Small intestine (tissue), 7 donors: Measurements from ENCODE around the gene FARS2. TPM values are rescaled to one million over a fixed set of nuclear protein-coding genes. Genes with fewer than 3 reads are reported as not detected.
A peak's percentile ranks its signal among the peaks of the same experiment; 100 is the strongest.

Experiments used
- DNase-seq, 2 donors: peaks; one replicate each; pipeline versions ENCODE4 v3.0.0 to v3.0.0-alpha.2; 2013
- FAIRE-seq: peaks from 2 replicates; lab custom pipeline; 2012; peaks lifted over from hg19 to GRCh38; lab: Jason Lieb, UNC
- H3K27ac ChIP-seq, 3 donors: one replicate each; pipeline ENCODE4 v1.5.1; 2013; ENCODE audit warnings: low read length in 2 of 3, mild to moderate bottlenecking in 2 of 3, control low read depth in 1 of 3, inconsistent platforms in 1 of 3, low read depth in 1 of 3, moderate library complexity in 1 of 3
- H3K27me3 ChIP-seq, 3 donors: one replicate each; pipeline ENCODE4 v1.6.1; 2013; ENCODE audit warnings: low read length in 3 of 3, inconsistent platforms in 1 of 3; ENCODE audit not compliant: control insufficient read depth in 3 of 3, insufficient read depth in 3 of 3
- H3K36me3 ChIP-seq, 3 donors: one replicate each; pipeline ENCODE4 v1.6.1; 2013; ENCODE audit warnings: low read length in 3 of 3, inconsistent platforms in 1 of 3, low read depth in 1 of 3, mild to moderate bottlenecking in 1 of 3, moderate library complexity in 1 of 3; ENCODE audit not compliant: control insufficient read depth in 3 of 3, insufficient read depth in 2 of 3
- H3K4me1 ChIP-seq, 3 donors: one replicate each; pipeline ENCODE4 v1.6.1; 2013; ENCODE audit warnings: low read length in 2 of 3, inconsistent platforms in 1 of 3, low read depth in 1 of 3, mild to moderate bottlenecking in 1 of 3, moderate library complexity in 1 of 3; ENCODE audit not compliant: control insufficient read depth in 3 of 3, insufficient read depth in 2 of 3
- H3K4me3 ChIP-seq, 3 donors: one replicate each; pipeline ENCODE4 v1.5.1; 2013; ENCODE audit warnings: low read length in 3 of 3, control low read depth in 1 of 3, inconsistent platforms in 1 of 3, low read depth in 1 of 3, mild to moderate bottlenecking in 1 of 3, moderate library complexity in 1 of 3
- H3K9me3 ChIP-seq, 2 donors: one replicate each; pipeline ENCODE4 v1.6.1; 2013; ENCODE audit warnings: low read depth in 1 of 2, low read length in 1 of 2; ENCODE audit not compliant: control insufficient read depth in 2 of 2, insufficient read depth in 1 of 2
- WGBS, 3 donors: extraction: QIAGEN DNeasy Blood & Tissue Kit; methylation state at CpG; one replicate each; pipeline ENCODE4 v1.1.7; 2013; 5-methylcytosine and 5-hydroxymethylcytosine counted together
- polyA plus RNA-seq, 4 donors: library from polyadenylated mRNA; stranded (reverse) in 3 of 4; unstranded in 1 of 4; fragments of 200-250 nt in 3 of 4; fragments of 120-200 nt in 1 of 4; gene quantifications; one replicate each; pipeline versions ENCODE4 v1.2.1 to v1.2.3, GENCODE V29; 2013
- donor health status: healthy with polysubstance abuse.
- donor health status: control.
- donor health status: control.
- donor health status: Bipolar disorder and iron deficiency.
- donor health status: healthy.

FARS2 gene
- polyA plus RNA-seq, 4 donors, result 6.0 to 16.6 (median 11.8) TPM

- H3K9me3 ChIP-seq, result no peaks in the 10 kb centered on the region
- DNase-seq (peak in 1 of 2 donors; percentile 27), FAIRE-seq (no peak)
- H3K4me1 ChIP-seq, result no peaks in the 10 kb centered on the region
- H3K36me3 ChIP-seq, result peaks cover 0 to 2% (median 0%) of the 10 kb centered on the region in 3 donors
- no peak overlapping the region for H3K27ac ChIP-seq
- no peaks in the 10 kb centered on the region for H3K27me3 ChIP-seq
- H3K4me3 ChIP-seq, result no peak overlapping the region
- 79 to 92% (median 81%) methylated on average over 1 of the region's 1 CpG for WGBS, 3 donors
Observed at GRCh38 chr6:5529733-5530132, 268.4 kb downstream of the FARS2 start.

GRCh38 chr6:5531161-5531560, 269.8 kb downstream of the FARS2 start:
- FAIRE-seq, result no peak
- 89 to 95% (median 94%) methylated on average over 4 of the region's 4 CpGs for WGBS, 3 donors

GRCh38 chr6:5531853-5532375, 270.6 kb downstream of the FARS2 start:
- no peak for FAIRE-seq

More at GRCh38 chr6:5531161-5531560, 269.8 kb downstream of the FARS2 start:
- Histone ChIP-seq H3K4me1 (no peaks in the 10 kb centered on the region), H3K9me3 (no peaks in the 10 kb centered on the region), H3K27ac (no peak overlapping the region), H3K36me3 (peaks cover 0 to 2% (median 0%) of the 10 kb centered on the region in 3 donors), H3K4me3 (no peak overlapping the region), H3K27me3 (no peaks in the 10 kb centered on the region)
- DNase-seq, result no peak

GRCh38 chr6:5532941-5533340, 271.6 kb downstream of the FARS2 start:
- FAIRE-seq, result no peak
- Histone ChIP-seq H3K27me3 (no peaks in the 10 kb centered on the region), H3K4me3 (no peak overlapping the region), H3K9me3 (no peaks in the 10 kb centered on the region), H3K4me1 (peaks cover 0 to 3% (median 0%) of the 10 kb centered on the region in 3 donors), H3K36me3 (peaks cover 0 to 2% (median 0%) of the 10 kb centered on the region in 3 donors), H3K27ac (no peak overlapping the region)
- 96 to 100% (median 99%) methylated on average over 3 of the region's 3 CpGs for WGBS, 3 donors
- no peak for DNase-seq

More at GRCh38 chr6:5531853-5532375, 270.6 kb downstream of the FARS2 start:
- Histone ChIP-seq H3K4me1 (no peaks in the 10 kb centered on the region), H3K9me3 (no peaks in the 10 kb centered on the region), H3K27me3 (no peaks in the 10 kb centered on the region), H3K27ac (no peak overlapping the region), H3K4me3 (no peak overlapping the region), H3K36me3 (peaks cover 0 to 2% (median 0%) of the 10 kb centered on the region in 3 donors)
- no peak for DNase-seq
- 76 to 88% (median 83%) methylated on average over 6 of the region's 6 CpGs for WGBS, 3 donors

- FAIRE-seq, result no peak
- Histone ChIP-seq H3K4me3 (no peak overlapping the region), H3K36me3 (peaks cover 0 to under 1% (median 0%) of the 10 kb centered on the region in 3 donors), H3K27ac (no peak overlapping the region), H3K9me3 (no peaks in the 10 kb centered on the region), H3K4me1 (peaks cover 0 to 6% (median 0%) of the 10 kb centered on the region in 3 donors), H3K27me3 (no peaks in the 10 kb centered on the region)
- 85 to 91% (median 88%) methylated on average over 9 of the region's 9 CpGs for WGBS, 3 donors
- no peak for DNase-seq
Observed at GRCh38 chr6:5534643-5535042, 273.3 kb downstream of the FARS2 start.

- Histone ChIP-seq H3K27ac (no peak overlapping the region), H3K4me3 (no peak overlapping the region), H3K36me3 (peaks cover 0 to 4% (median 0%) of the 10 kb centered on the region in 3 donors), H3K4me1 (peaks cover 0 to 6% (median 0%) of the 10 kb centered on the region in 3 donors), H3K27me3 (no peaks in the 10 kb centered on the region), H3K9me3 (no peaks in the 10 kb centered on the region)
- DNase-seq (no peak), FAIRE-seq (no peak)
- 92 to 100% (median 95%) methylated on average over 1 of the region's 1 CpG for whole genome bisulfite sequencing, 3 donors
Observed at GRCh38 chr6:5536644-5537043, 275.3 kb downstream of the FARS2 start.

GRCh38 chr6:5537132-5537531, 275.8 kb downstream of the FARS2 start:
- H3K4me1 ChIP-seq, result peaks cover 0 to 6% (median 0%) of the 10 kb centered on the region in 3 donors
- 97 to 98% (median 97%) methylated on average over 5 to 8 of the region's 8 CpGs for WGBS, 3 donors
- FAIRE-seq (no peak), DNase-seq (no peak)
- H3K4me3 ChIP-seq, result no peak overlapping the region
- no peaks in the 10 kb centered on the region for H3K27me3 ChIP-seq
- peaks cover 0 to 4% (median 0%) of the 10 kb centered on the region in 3 donors for H3K36me3 ChIP-seq
- no peak overlapping the region for H3K27ac ChIP-seq
- H3K9me3 ChIP-seq, result no peaks in the 10 kb centered on the region

- peaks cover 0 to 6% (median 0%) of the 10 kb centered on the region in 3 donors for H3K4me1 ChIP-seq
- 17 to 40% (median 28%) methylated on average over 1 of the region's 1 CpG for WGBS, 3 donors
- H3K36me3 ChIP-seq, result peaks cover 0 to 4% (median 0%) of the 10 kb centered on the region in 3 donors
- H3K27me3 ChIP-seq, result no peaks in the 10 kb centered on the region
- no peak overlapping the region for H3K4me3 ChIP-seq
- no peaks in the 10 kb centered on the region for H3K9me3 ChIP-seq
- FAIRE-seq, result no peak
- no peak overlapping the region for H3K27ac ChIP-seq
- DNase-seq, result peak in 1 of 2 donors; percentile 81
Observed at GRCh38 chr6:5537967-5538366, 276.7 kb downstream of the FARS2 start.
